Ovary (tissue), 9 donors: ENCODE results near the gene DYRK2. TPM values are rescaled to one million over a fixed set of nuclear protein-coding genes. Genes with fewer than 3 reads are reported as not detected.

Source experiments
- DNase-seq, 5 donors: peaks; one replicate each; pipeline ENCODE4 v3.0.0-alpha.2; 2019 to 2020
- H3K27ac ChIP-seq, 2 donors: fragments of 200-600 bp; one replicate each; pipeline versions ENCODE4 v1.5.1 to v1.8.0; 2019 to 2022
- H3K27me3 ChIP-seq: fragments of 200-600 bp; one replicate; pipeline ENCODE4 v1.8.0; 2022
- H3K36me3 ChIP-seq: fragments of 200-600 bp; sonication (generic); one replicate; pipeline ENCODE4 v1.5.1; 2019
- H3K4me1 ChIP-seq: one replicate; pipeline ENCODE4 v1.8.1; 2013; ENCODE audit warnings: mild to moderate bottlenecking, moderate library complexity; ENCODE audit not compliant: insufficient read depth
- H3K4me3 ChIP-seq: fragments of 200-600 bp; sonication (generic); one replicate; pipeline ENCODE4 v1.5.1; 2017
- H3K9me3 ChIP-seq, 2 donors: fragments of 200-600 bp in 1 of 2; sonication (generic) in 1 of 2; one replicate each; pipeline versions ENCODE4 v1.5.1 to v1.8.1; 2013 to 2019; ENCODE audit warnings: mild to moderate bottlenecking in 1 of 2, moderate library complexity in 1 of 2
- CTCF ChIP-seq, 3 donors: fragments of 450-650 bp in 2 of 3; fragments of 200-600 bp in 1 of 3; IDR thresholded peaks; one replicate each; pipeline versions ENCODE4 v1.5.1 to v1.8.0; 2016 to 2022; ENCODE audit warnings: antibody characterized with exemption in 3 of 3, mild to moderate bottlenecking in 1 of 3
- EP300 ChIP-seq: sonication (generic); formaldehyde crosslinking; IDR thresholded peaks from one replicate; pipeline ENCODE4 v1.6.1; 2017; ENCODE audit warnings: antibody characterized with exemption
- POLR2A ChIP-seq: fragments of 450-650 bp; IDR thresholded peaks from one replicate; pipeline ENCODE4 v1.6.1; 2017; ENCODE audit warnings: antibody characterized with exemption, mild to moderate bottlenecking, moderate library complexity
- WGBS, 3 donors: extraction: QIAGEN DNeasy Blood & Tissue Kit in 1 of 3; methylation state at CpG; one replicate each; pipeline versions ENCODE4 v1.1.5 to v1.1.7; 2013 to 2017; 5-methylcytosine and 5-hydroxymethylcytosine counted together
- intact Hi-C, 4 donors: fragments of 100-400 bp; cut with DNase I; formaldehyde crosslinking; loops; one replicate each; pipeline versions ENCODE4 v1.11.0 to v1.15.1; 2022 to 2023
- polyA plus RNA-seq, 2 donors: library from polyadenylated mRNA; stranded (reverse); fragments of 200-250 nt in 1 of 2; fragments of 350-450 nt in 1 of 2; fragmentation: Illumina TruSeq in 1 of 2; extraction: RNeasy Lipid Tissue Mini Kit (QIAGEN cat#74804) in 1 of 2; gene quantifications; one replicate each; pipeline ENCODE4 v1.2.3, GENCODE V29; 2013 to 2014
- total RNA-seq, 7 donors: library from RNA; depleted of rRNA in 2 of 7; stranded (reverse); fragments of >200 nt in 2 of 7; fragmentation: NEBNext Ultra II Directional in 3 of 7; extraction: Animal tissue kit (Norgen Biotek cat#: 25700) in 3 of 7; gene quantifications; one replicate each; pipeline versions ENCODE4 v1.1.0 to v1.2.4, GENCODE V29; 2016 to 2023
- donor health status: DM: no; HTN: no; CAD: no; lungs with moderate emphysema.
- donor health status: DM: no; HTN: no; CAD: no.
- donor health status: Bipolar disorder and iron deficiency.
- donor health status: DM: yes; HTN: yes; CAD: no.
- donor health status: DM: no; HTN: no; CAD: no.
- donor health status: DM: yes; HTN: yes; CAD: no.

Gene DYRK2
- total and polyA plus RNA-seq, 9 donors: 7.4 to 23.6 (median 17.7) TPM

DNA sequence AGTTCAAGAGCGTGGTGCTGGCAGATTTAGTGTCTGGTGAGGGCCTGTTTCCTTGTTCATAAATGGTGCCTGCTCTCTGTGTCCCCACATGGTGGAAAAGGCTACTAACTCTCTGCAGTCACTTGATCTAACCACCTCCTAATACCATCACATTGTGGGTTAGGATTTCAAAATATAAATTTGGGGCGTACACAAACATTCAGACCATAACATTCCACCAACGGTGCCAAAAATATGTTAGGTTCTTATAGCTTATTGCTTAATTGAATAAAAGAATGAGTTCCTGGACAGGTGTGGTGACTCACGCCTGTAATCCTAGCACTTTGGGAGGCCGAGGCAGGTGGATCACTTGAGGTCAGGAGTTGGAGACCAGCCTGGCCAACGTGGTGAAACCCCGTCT lies 3.4 kb upstream of the DYRK2 start:
- no peaks in the 10 kb centered on the region for H3K27me3 ChIP-seq
- H3K36me3 ChIP-seq: no peaks in the 10 kb centered on the region
- no peak overlapping the region for H3K27ac ChIP-seq
- TF ChIP-seq EP300: no peak
- no peak for TF ChIP-seq CTCF (IDR thresholded peaks at IDR 0.05)
- no peak for TF ChIP-seq POLR2A
- H3K4me1 ChIP-seq: no peaks in the 10 kb centered on the region
- no peaks in the 10 kb centered on the region for H3K9me3 ChIP-seq
- DNase-seq: no peak
- 94 to 96% (median 94%) methylated on average over 7 of the region's 7 CpGs for WGBS, 3 donors
- no peak overlapping the region for H3K4me3 ChIP-seq
- intact Hi-C loops: loop anchor here in 2 of 4 donors (5.0 to 10.0 kb wide), 2 partner anchors 188 to 380 kb away; partner anchors contain the start of gene CAND1 (in 1 of the 2)

DNA sequence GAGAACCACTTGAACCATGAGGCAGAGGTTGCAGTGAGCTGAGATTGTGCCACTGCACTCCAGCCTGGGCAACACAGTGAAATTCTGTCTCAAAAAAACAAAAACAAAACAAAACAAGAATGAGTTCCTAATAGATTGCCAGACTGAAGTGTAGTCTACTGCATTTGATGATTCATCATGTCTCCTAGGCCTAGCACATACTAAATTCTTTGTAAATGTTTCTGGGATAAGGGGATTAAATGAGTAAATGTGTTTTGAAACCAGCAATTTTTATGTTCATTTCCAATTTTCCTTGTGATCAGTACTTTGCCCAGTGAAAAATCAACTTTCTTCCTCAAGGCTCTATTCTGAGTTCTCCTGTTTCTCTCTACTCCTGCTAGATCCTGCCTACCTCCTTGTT lies 2.9 kb upstream of the DYRK2 start:
- peaks cover 2% of the 10 kb centered on the region for H3K4me1 ChIP-seq
- H3K27ac ChIP-seq: no peak overlapping the region
- TF ChIP-seq CTCF (IDR thresholded peaks at IDR 0.05) (no peak), EP300 (no peak), POLR2A (no peak)
- H3K4me3 ChIP-seq: no peak overlapping the region
- no peak for DNase-seq
- intact Hi-C loops: loop anchor here in 2 of 4 donors (5.0 to 10.0 kb wide), 2 partner anchors 188 to 381 kb away; partner anchors contain the start of gene CAND1 (in 1 of the 2)
- no peaks in the 10 kb centered on the region for H3K27me3 ChIP-seq
- H3K36me3 ChIP-seq: no peaks in the 10 kb centered on the region
- no peaks in the 10 kb centered on the region for H3K9me3 ChIP-seq

DNA sequence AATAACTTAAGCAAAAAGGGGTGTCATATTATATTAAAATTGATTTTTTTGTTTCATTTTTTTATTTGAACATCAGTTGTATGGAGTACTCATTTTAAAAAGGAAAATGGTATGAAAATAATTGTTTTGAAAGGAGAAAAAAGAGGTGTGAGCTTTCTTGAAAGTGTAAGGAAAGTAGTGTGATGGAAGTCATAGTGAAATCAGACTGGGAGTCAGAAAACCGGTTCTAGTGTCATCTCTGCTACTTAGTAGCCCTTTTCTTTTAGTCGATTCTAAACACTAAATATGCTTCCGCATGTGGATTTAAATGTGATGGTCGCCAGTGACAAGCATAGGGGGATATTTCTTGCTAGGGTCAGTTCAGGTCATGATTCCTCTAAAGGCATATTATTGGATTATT lies 1.8 kb upstream of the DYRK2 start:
- no peak for DNase-seq
- WGBS, 3 donors: 91 to 96% (median 93%) methylated on average over 4 of the region's 4 CpGs
- Histone ChIP-seq H3K27me3 (no peaks in the 10 kb centered on the region), H3K36me3 (no peaks in the 10 kb centered on the region), H3K4me1 (peaks cover 7% of the 10 kb centered on the region), H3K9me3 (no peaks in the 10 kb centered on the region), H3K4me3 (no peak overlapping the region), H3K27ac (no peak overlapping the region)
- TF ChIP-seq EP300: no peak
- TF ChIP-seq CTCF (IDR thresholded peaks at IDR 0.05): no peak
- TF ChIP-seq POLR2A: no peak
- intact Hi-C loops: loop anchor here in 2 of 4 donors (5.0 to 10.0 kb wide), 2 partner anchors 189 to 382 kb away; partner anchors contain the start of gene CAND1 (in 1 of the 2)

DNA sequence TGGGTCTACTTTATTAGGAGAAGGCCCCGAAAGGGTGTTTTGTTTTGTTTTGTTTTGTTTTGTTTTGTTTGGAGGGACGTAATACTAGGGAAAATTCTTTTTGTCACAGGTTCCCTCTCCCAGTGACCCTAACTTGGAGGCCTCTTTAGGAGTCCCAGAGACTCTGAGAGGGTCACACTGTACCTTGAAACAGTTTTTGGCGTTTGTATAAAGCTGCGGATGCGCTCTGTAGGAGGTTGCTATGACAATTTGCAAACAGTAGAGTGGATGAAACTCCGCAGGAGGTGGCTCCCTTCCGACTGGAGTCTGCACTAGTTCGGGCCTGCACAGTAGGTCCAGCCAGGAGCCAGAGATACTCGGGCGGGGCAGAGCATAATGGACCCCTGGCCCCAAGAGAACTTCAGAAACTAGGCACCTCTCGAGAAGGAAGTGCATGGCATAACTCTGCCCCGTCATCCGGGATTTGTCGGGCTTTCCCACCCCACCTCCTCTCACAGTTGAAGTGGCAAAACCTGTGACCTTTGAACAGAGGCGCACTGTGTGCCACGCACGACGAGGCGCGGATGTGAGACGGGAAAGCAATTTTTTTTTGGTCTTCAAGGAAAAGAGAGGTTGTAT lies 1.3 kb upstream of the DYRK2 start:
- Histone ChIP-seq H3K4me1 (peaks cover 7% of the 10 kb centered on the region), H3K27me3 (no peaks in the 10 kb centered on the region), H3K27ac (peak overlapping the region in 1 of 2 donors; percentile 90), H3K36me3 (no peaks in the 10 kb centered on the region), H3K9me3 (no peaks in the 10 kb centered on the region), H3K4me3 (no peak overlapping the region)
- intact Hi-C loops: loop anchor here in 2 of 4 donors (5.0 to 10.0 kb wide), 2 partner anchors 190 to 382 kb away; partner anchors contain the start of gene CAND1 (in 1 of the 2)
- peak in 4 of 5 donors; percentile 21 to 44 (median 40) for DNase-seq
- no peak for TF ChIP-seq EP300
- TF ChIP-seq POLR2A: no peak
- TF ChIP-seq CTCF (IDR thresholded peaks at IDR 0.05): no peak
- 54 to 66% (median 66%) methylated on average over 21 of the region's 21 CpGs for WGBS, 3 donors
